GM12801 (cell line): ENCODE measurements around the gene VPS39.

Experiments
- CTCF ChIP-seq: IDR thresholded peaks from one replicate; pipeline ENCODE4 v1.5.1; 2011; ENCODE audit warnings: control low read depth; ENCODE audit not compliant: insufficient read length; ENCODE audit errors: extremely low read depth

Gene VPS39

DNA sequence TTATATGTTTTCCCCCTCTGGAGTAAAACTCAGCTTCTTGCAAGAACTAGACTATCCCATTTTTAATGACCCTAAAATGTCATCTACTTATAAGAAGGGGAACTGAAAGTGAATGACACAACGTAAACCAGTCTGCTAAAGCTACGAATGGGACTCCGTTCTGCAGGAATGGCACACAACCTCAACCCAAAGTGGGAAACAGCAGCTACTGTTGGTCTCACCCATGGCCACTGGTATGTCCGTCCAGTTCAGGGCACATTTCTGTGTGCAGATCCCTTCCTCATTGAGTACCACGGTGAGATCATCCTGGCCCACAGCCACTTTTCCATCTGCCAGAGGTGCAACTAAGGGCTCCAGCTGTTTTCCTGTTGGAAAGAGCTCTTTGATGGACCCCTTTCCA, 23.8 kb downstream of the VPS39 start:
- no peak for TF ChIP-seq CTCF

DNA sequence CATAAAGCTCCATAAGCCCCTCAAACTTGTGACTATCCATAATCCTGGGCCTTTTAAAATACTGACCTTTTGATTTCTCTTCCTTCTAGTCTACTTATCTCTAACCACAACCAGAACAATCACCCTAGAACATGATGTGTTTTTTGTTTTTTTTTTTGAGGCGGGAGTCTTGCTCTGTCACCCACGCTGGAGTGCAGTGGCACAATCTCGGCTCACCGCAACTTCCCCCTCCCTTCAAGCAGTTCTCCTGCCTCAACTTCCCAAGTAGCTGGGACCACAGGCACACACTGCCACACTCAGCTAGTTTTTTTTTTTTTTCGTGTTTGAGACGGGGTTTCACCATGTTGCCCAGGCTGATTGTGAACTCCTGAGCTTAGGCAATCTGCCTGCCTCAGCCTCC, 25.1 kb downstream of the VPS39 start:
- no peak for TF ChIP-seq CTCF

DNA sequence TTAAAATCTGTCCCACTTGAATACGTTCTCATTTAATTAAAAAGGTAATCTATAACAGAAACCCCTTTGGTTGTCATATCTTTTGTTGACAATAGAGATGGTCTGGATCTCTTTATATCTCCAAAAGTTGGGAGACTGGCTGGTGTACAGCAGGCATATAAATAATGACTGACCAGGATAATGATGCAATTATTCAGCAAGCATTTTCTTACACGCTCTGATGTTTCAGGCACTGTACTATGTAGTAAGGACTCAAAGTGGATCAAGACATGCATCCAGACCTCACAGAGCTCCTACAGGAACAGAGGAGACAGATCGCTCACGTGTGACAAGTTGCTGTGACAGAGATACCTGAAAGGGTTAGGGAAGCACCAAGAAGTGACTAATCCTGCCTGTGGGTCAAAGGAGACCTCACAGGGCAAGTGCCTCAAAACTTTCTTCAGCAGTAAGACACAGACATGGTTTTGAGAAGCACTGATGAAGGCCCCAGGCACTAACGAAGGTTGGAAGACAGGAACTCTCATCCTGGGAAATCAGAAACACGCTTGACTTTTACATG, 25.7 kb downstream of the VPS39 start:
- TF ChIP-seq CTCF: no peak

GRCh38 chr15:42178056-42178455, 30.0 kb downstream of the VPS39 start:
- no peak for TF ChIP-seq CTCF

DNA sequence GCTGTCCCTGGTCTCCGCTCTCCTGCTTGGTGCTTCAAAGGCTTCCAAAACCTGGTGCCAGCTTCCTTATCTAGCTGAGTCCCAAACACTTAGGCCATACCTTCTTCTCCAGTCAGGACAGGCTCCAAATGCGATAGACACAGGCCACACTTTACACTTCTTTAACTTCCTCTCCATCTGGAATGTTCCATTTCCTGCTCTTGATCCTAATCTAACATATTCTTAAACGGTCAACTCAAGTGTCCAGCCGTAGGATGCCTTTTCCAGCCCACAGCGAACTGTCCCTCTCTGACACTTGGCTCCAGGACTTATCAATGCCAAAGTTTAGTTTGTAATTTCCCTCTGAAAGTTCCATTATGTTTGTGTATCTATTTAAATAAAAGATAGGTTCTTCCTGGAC, 32.4 kb downstream of the VPS39 start:
- TF ChIP-seq CTCF: no peak

GRCh38 chr15:42172475-42172874, 35.6 kb downstream of the VPS39 start:
- no peak for TF ChIP-seq CTCF

DNA sequence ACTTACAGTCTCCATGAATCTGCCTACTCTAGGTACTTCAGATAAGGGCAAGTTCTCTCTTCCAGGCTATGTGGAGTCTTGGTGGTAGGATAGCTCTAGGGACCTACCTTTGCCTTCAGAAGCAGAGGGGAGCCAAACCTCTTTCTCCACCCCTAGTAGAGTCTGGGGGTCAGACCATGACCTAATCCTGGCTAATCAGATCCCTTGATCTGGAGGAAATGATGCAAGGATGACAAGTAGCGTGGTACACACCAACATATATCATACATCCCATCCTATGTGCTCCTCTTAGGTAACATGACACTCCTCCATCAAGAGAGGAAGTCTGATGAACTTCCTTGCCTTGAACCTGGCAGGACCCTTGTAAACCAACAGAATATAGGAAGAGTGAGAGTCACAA, 36.3 kb downstream of the VPS39 start:
- TF ChIP-seq CTCF: no peak

DNA sequence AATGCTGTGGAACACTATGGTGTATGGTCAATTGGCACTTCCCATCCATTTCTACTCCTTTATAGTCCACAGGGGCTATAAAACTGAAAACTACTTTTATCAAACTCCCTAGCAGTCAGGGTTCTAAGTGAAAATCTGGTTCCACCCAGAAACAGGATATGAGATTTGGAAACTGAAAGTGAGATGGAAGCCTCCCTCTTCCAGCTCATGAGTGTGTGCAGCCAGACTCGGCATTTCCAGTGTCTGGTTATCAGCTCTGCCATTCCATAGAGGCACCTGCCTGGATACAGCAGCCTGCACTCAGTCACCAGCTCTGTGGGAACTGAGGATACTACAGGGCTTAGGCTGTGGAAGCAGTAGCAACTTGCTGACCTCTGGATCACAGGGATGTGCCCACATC, 37.0 kb downstream of the VPS39 start:
- TF ChIP-seq CTCF: no peak
